HG03571 (cell line): ENCODE results near the gene RIMS4.

Experiments
- ATAC-seq: cut with Tn5 transposase; IDR thresholded peaks from one replicate; pipeline ENCODE4 v1.9.1; 2021; ENCODE audit not compliant: unreplicated experiment

Gene RIMS4

GRCh38 chr20:44810391-44811149 is at the start of gene RIMS4:
Gene RIMS4 (minus strand): TSS chr20:44810546. CDS start chr20:44810271, 275 bp downstream.
- no peak for ATAC-seq

- no peak for ATAC-seq
Observed at GRCh38 chr20:44858606-44859360, 48.4 kb upstream of the RIMS4 start.

- ATAC-seq = no peak
Observed at GRCh38 chr20:44856856-44857448, 46.6 kb upstream of the RIMS4 start.

- no peak for ATAC-seq
Observed at GRCh38 chr20:44856442-44856841, 46.1 kb upstream of the RIMS4 start.

- ATAC-seq = no peak
Observed at GRCh38 chr20:44851545-44851944, 41.2 kb upstream of the RIMS4 start.

- no peak for ATAC-seq
Observed at GRCh38 chr20:44850837-44851236, 40.5 kb upstream of the RIMS4 start.

- ATAC-seq = no peak
Observed at GRCh38 chr20:44850272-44850671, 39.9 kb upstream of the RIMS4 start.

- no peak for ATAC-seq
Observed at GRCh38 chr20:44849703-44850102, 39.4 kb upstream of the RIMS4 start.

- no peak for ATAC-seq
Observed at GRCh38 chr20:44848254-44849015, 38.1 kb upstream of the RIMS4 start.

- ATAC-seq = no peak
Observed at GRCh38 chr20:44843876-44844275, 33.5 kb upstream of the RIMS4 start.

- no peak for ATAC-seq
Observed at GRCh38 chr20:44841955-44842354, 31.6 kb upstream of the RIMS4 start.

GRCh38 chr20:44840826-44841225 is 30.5 kb upstream of the RIMS4 start:
- ATAC-seq = no peak

GRCh38 chr20:44839481-44839880 is 29.1 kb upstream of the RIMS4 start:
- no peak for ATAC-seq

- no peak for ATAC-seq
Observed at GRCh38 chr20:44838521-44838920, 28.2 kb upstream of the RIMS4 start.

GRCh38 chr20:44837946-44838345 is 27.6 kb upstream of the RIMS4 start:
- no peak for ATAC-seq

GRCh38 chr20:44836601-44837120 is 26.3 kb upstream of the RIMS4 start:
- ATAC-seq = no peak

- ATAC-seq = no peak
Observed at GRCh38 chr20:44835661-44836221, 25.4 kb upstream of the RIMS4 start.

GRCh38 chr20:44835116-44835515 is 24.8 kb upstream of the RIMS4 start:
- ATAC-seq = no peak

GRCh38 chr20:44834693-44835092 is 24.3 kb upstream of the RIMS4 start:
- ATAC-seq = no peak

- no peak for ATAC-seq
Observed at GRCh38 chr20:44833437-44833836, 23.1 kb upstream of the RIMS4 start.

GRCh38 chr20:44832724-44833123 is 22.4 kb upstream of the RIMS4 start:
- ATAC-seq = no peak
